Esophagus mucosa (tissue), 1 donor: ENCODE data around the gene METRN. TPM values are rescaled to one million over a fixed set of nuclear protein-coding genes. Genes with fewer than 3 reads are reported as not detected.
A peak's percentile ranks its signal among the peaks of the same experiment; 100 is the strongest.
"Not testable (repeated sequence)": the region's sequence is repeated elsewhere in the genome, so short reads cannot be mapped to it uniquely, and the experiment has no call there.

Source experiments
- ATAC-seq: fragments of 200-7000 bp; cut with Tn5 transposase; one replicate; pipeline ENCODE4 v1.9.1; 2020
- total RNA-seq: library from RNA; stranded (reverse); gene quantifications from one replicate; pipeline ENCODE4 v1.2.4, GENCODE V29; 2023
- donor health status: DM: yes; HTN: yes; CAD: no.

Gene METRN
- total RNA-seq, 1 donor from 2014 or later, result 9.6 TPM

GRCh38 chr16:739560-740458 is 24.9 kb downstream of the METRN start:
- ATAC-seq, result peak; percentile 3

GRCh38 chr16:740459-740763 is 25.5 kb downstream of the METRN start:
- ATAC-seq, result peak; percentile 39

GRCh38 chr16:740764-741505 is 26.0 kb downstream of the METRN start, which contains the start of gene CIAO3:
TSS of gene CIAO3 (minus strand) at chr16:740997. CDS start at chr16:740985, 12 bp downstream.
- ATAC-seq, result peak; percentile 88

- ATAC-seq, result no peak
These were observed 27.2 kb downstream of the METRN start for GRCh38 chr16:741986-742629.

GRCh38 chr16:742894-743293 is 28.0 kb downstream of the METRN start:
- not testable (repeated sequence) for ATAC-seq

- ATAC-seq, result no peak
These were observed 29.0 kb downstream of the METRN start for GRCh38 chr16:743794-744500.

GRCh38 chr16:745739-746138 is 30.8 kb downstream of the METRN start:
- ATAC-seq, result no peak

GRCh38 chr16:746637-747036 is 31.7 kb downstream of the METRN start:
- no peak for ATAC-seq

GRCh38 chr16:747978-748746 is 33.2 kb downstream of the METRN start:
- peak; percentile 21 for ATAC-seq

- ATAC-seq, result no peak
These were observed 34.1 kb downstream of the METRN start for GRCh38 chr16:749010-749409.

GRCh38 chr16:750485-750884 is 35.6 kb downstream of the METRN start:
- no peak for ATAC-seq

GRCh38 chr16:751152-752006 is 36.5 kb downstream of the METRN start:
- ATAC-seq, result peak; percentile 12

GRCh38 chr16:752007-752312 is 37.0 kb downstream of the METRN start:
- ATAC-seq, result no peak

GRCh38 chr16:754121-754607 is 39.2 kb downstream of the METRN start:
- not testable (repeated sequence) for ATAC-seq

- ATAC-seq, result no peak
These were observed 39.7 kb downstream of the METRN start for GRCh38 chr16:754656-755055.

GRCh38 chr16:756428-756827 is 41.5 kb downstream of the METRN start:
- peak; percentile 58 for ATAC-seq

GRCh38 chr16:759110-759910 is 44.4 kb downstream of the METRN start:
- peak; percentile 61 for ATAC-seq

- ATAC-seq, result no peak
These were observed 45.1 kb downstream of the METRN start for GRCh38 chr16:760065-760464.

- peak; percentile 64 for ATAC-seq
These were observed 45.8 kb downstream of the METRN start, which contains the start of gene MSLN for GRCh38 chr16:760545-761343. TSS of gene MSLN (plus strand) at chr16:760734. CDS start at chr16:762681, 1,947 bp downstream.
